Regular cardiac myocyte (primary cell): Measurements from ENCODE around the gene PRR16. TPM values are rescaled to one million over a fixed set of nuclear protein-coding genes. Genes with fewer than 3 reads are reported as not detected.

Experiments used
- total RNA-seq: library from RNA; depleted of rRNA; stranded (reverse); fragments of >200 nt; gene quantifications from 2 replicates; pipeline ENCODE4 v1.2.3, GENCODE V29; 2014

PRR16 gene
- total RNA-seq: 5.9 and 8.6 TPM in 2 replicates

DNA sequence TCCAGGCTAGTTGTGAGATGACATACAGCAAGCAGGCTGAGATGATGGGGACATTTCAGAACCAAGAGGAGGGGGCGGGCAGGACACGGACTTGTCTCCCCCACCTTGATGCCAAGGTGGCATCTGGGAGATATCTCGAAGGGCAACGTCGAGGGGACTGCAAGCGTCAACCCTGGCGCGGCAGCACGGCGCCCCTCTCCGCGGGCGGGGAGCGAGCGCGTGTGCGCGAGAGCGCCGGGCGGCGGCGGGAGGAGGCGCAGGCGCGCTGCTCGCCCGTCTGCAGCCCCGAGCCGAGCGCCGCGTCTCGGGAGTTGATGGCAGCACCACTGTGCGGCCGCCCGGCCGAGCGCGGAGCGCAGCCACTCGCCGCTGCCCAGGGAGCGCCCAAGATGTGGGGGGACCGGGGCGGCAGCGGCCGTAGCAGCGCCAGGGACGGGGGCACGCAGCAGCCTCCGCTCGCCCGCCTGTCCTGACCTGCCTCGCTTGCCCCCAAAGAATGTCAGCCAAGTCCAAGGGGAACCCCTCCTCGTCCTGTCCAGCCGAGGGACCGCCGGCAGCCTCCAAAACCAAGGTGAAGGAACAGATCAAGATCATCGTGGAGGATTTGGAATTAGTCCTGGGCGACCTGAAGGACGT, at the start of gene PRR16:
Gene PRR16 (plus strand): TSS at position 310 of the 636 bp plus-strand sequence.

